Memory B cell (primary cell): ENCODE results near the gene EDN2.

Experiments
- ATAC-seq: fragments of 150-1000 bp; cut with Tn5 transposase; 2 replicates; pipeline ENCODE4 v1.10.0; 2021; ENCODE audit warnings: low read depth, mild to moderate bottlenecking, moderate library complexity
- DNase-seq, 2 donors: peaks; one replicate each; pipeline ENCODE4 v3.0.0; 2022; ENCODE audit warnings: low spot score in 2 of 2
- H3K27ac Mint-ChIP-seq: one replicate; pipeline ENCODE4 v1.8.0; 2022; ENCODE audit warnings: mild to moderate bottlenecking, moderate library complexity, mixed read lengths
- H3K27me3 Mint-ChIP-seq: one replicate; pipeline ENCODE4 v1.8.0; 2022; ENCODE audit warnings: mixed read lengths
- H3K36me3 Mint-ChIP-seq: one replicate; pipeline ENCODE4 v1.8.0; 2022; ENCODE audit warnings: mild to moderate bottlenecking, mixed read lengths
- H3K4me1 Mint-ChIP-seq: one replicate; pipeline ENCODE4 v1.8.0; 2022; ENCODE audit warnings: mixed read lengths
- H3K4me3 Mint-ChIP-seq: one replicate; pipeline ENCODE4 v1.8.0; 2022; ENCODE audit warnings: mild to moderate bottlenecking, moderate library complexity, mixed read lengths
- H3K9me3 Mint-ChIP-seq: one replicate; pipeline ENCODE4 v1.8.0; 2022; ENCODE audit warnings: mixed read lengths

EDN2 gene

GRCh38 chr1:41487126-41488039, 2.9 kb upstream of the EDN2 start:
- H3K4me1 Mint-ChIP-seq: peaks cover 13% of the 10 kb centered on the region
- ATAC-seq: peak; percentile 54
- peaks cover 6% of the 10 kb centered on the region for H3K36me3 Mint-ChIP-seq
- no peak overlapping the region for H3K4me3 Mint-ChIP-seq
- H3K27ac Mint-ChIP-seq: no peak overlapping the region
- no peak for DNase-seq
- peaks cover 20% of the 10 kb centered on the region for H3K27me3 Mint-ChIP-seq
- peaks cover 6% of the 10 kb centered on the region for H3K9me3 Mint-ChIP-seq

DNA sequence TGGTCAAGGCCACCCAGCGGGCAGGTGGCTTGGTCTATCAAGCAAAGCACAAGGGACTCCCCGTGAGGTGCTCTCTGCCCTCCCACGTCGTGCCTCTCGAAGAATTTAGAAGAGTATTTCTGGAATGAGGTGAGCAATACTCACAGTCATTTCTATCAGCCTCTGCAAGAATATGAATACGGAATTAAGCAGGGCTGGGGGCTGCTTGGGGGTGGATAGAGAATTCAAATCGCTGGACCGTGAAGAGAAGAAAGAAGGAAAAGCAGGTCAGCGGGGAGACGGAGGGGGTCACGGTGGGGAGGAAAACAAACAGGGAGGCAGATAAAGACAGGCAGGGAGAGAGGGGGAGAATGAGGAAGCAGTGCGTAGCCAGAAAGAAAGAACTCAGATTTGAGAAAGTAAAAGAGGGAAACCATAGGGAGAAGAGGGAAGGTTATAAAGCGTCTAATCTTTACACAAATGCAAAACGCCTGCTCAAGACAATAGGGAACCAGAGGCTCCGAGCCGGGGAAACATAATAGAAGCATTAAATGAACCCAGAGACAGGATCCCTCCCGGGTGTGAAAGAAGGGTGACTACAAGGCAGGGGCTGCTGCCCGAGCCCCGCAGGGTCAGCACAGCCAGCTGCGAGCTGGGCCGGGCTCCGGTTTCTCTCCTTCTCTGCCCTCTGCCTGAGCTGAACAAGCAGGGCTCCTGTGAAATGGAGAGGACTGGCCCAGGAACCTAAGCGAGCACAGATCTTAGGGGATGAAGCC, 2.1 kb upstream of the EDN2 start:
- Mint-ChIP-seq H3K27me3 (peaks cover 20% of the 10 kb centered on the region), H3K4me3 (peak overlapping the region; percentile 10), H3K27ac (no peak overlapping the region), H3K9me3 (peaks cover 6% of the 10 kb centered on the region), H3K36me3 (peaks cover 6% of the 10 kb centered on the region), H3K4me1 (peaks cover 13% of the 10 kb centered on the region)
- DNase-seq: no peak
- ATAC-seq: no peak

- DNase-seq (no peak), ATAC-seq (no peak)
- Mint-ChIP-seq H3K27ac (no peak overlapping the region), H3K36me3 (peaks cover 6% of the 10 kb centered on the region), H3K9me3 (peaks cover 6% of the 10 kb centered on the region), H3K4me1 (peaks cover 13% of the 10 kb centered on the region), H3K27me3 (peaks cover 20% of the 10 kb centered on the region), H3K4me3 (no peak overlapping the region)
These were observed 1.5 kb upstream of the EDN2 start for GRCh38 chr1:41486053-41486370.

- Mint-ChIP-seq H3K36me3 (peaks cover 6% of the 10 kb centered on the region), H3K4me1 (peaks cover 13% of the 10 kb centered on the region), H3K4me3 (no peak overlapping the region), H3K9me3 (peaks cover 6% of the 10 kb centered on the region), H3K27ac (no peak overlapping the region), H3K27me3 (peaks cover 20% of the 10 kb centered on the region)
- DNase-seq (no peak), ATAC-seq (no peak)
These were observed 1.1 kb upstream of the EDN2 start for GRCh38 chr1:41485605-41486004.

DNA sequence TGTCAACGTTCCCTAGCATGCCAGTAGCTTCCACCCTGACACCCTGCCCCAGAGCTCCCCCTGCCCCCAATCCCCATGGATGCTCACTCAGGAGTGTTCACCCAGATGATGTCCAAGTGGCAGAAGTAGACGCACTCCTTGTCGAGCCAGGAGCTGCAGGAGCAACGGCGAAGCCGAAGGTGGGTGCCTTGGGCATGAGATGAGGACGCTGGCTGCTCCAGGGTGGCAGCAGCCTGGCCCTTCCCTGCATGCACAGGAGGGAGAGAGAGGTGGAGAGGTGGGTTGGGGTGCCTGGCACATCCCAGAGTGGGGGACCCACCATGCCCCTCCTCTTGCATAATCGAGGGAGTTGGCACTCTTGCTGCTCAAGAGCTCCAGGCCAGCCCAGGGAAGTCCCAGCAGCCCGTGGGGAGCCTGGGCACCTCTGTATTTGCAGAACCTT, 502 bp downstream of the EDN2 start:
- Mint-ChIP-seq H3K4me3 (no peak overlapping the region), H3K4me1 (peaks cover 6% of the 10 kb centered on the region), H3K27me3 (peaks cover 14% of the 10 kb centered on the region), H3K9me3 (no peaks in the 10 kb centered on the region), H3K36me3 (no peaks in the 10 kb centered on the region), H3K27ac (no peak overlapping the region)
- no peak for ATAC-seq
- DNase-seq: no peak

- no peaks in the 10 kb centered on the region for H3K36me3 Mint-ChIP-seq
- H3K27ac Mint-ChIP-seq: no peak overlapping the region
- no peak overlapping the region for H3K4me3 Mint-ChIP-seq
- H3K9me3 Mint-ChIP-seq: no peaks in the 10 kb centered on the region
- peaks cover 14% of the 10 kb centered on the region for H3K27me3 Mint-ChIP-seq
- H3K4me1 Mint-ChIP-seq: peaks cover 6% of the 10 kb centered on the region
- DNase-seq (no peak), ATAC-seq (no peak)
These were observed 1.3 kb downstream of the EDN2 start for GRCh38 chr1:41483001-41483850.

- no peak for ATAC-seq
These were observed 2.3 kb downstream of the EDN2 start for GRCh38 chr1:41482001-41482765.

GRCh38 chr1:41481109-41481775, 3.2 kb downstream of the EDN2 start:
- no peak for ATAC-seq
- no peaks in the 10 kb centered on the region for H3K36me3 Mint-ChIP-seq

More at GRCh38 chr1:41482001-41482765, 2.3 kb downstream of the EDN2 start:
- Mint-ChIP-seq H3K36me3 (no peaks in the 10 kb centered on the region), H3K27ac (no peak overlapping the region), H3K9me3 (no peaks in the 10 kb centered on the region), H3K27me3 (peaks cover 14% of the 10 kb centered on the region), H3K4me3 (no peak overlapping the region), H3K4me1 (peaks cover 6% of the 10 kb centered on the region)
- no peak for DNase-seq

DNA sequence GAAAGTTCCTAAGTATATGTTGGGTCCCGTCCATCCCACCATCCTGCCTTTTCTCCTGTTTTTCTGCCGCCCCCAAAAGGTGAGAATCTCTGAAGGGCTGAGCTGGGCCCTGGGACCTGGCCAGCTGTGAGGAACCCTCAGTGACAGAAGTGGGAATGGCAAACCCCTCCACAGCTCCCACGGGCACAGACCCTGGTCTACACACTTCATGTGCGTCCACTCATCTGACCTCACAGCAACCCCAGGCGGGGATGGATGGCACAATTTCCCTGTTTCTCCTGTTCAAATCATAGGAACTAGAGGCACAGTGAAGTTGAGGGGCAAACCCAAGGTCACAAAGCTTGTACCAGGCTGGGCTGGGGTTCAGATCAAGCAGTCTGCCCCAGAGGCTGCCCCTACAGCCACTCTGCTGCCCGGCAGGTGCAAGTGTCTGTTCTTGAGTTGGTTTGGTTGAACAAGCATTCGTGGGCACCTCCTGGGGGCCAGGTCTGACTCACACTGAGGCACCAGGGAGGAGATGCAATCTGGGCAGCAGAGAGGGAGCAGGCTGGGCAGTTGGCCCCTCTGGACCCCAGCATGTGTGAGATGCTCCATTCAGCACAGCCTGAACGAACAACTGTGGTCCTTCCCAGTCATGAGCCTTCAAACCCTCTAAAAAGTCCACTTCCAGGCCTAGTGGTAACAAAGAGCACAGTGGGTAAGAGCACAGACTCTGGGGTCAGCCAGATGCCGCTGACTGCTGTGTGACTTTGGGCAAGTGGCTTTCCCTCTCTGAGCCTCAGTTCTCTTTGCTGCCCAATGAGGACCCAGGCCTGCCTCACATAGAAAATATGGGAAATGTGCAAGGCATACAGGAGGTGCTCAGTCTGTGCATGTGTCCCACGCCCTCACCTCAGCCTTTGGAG, 4.0 kb downstream of the EDN2 start:
- no peak overlapping the region for H3K4me3 Mint-ChIP-seq
- no peaks in the 10 kb centered on the region for H3K36me3 Mint-ChIP-seq
- H3K27me3 Mint-ChIP-seq: peaks cover 7% of the 10 kb centered on the region
- no peaks in the 10 kb centered on the region for H3K4me1 Mint-ChIP-seq
- H3K27ac Mint-ChIP-seq: no peak overlapping the region
- no peaks in the 10 kb centered on the region for H3K9me3 Mint-ChIP-seq
- DNase-seq: no peak
- no peak for ATAC-seq

More at GRCh38 chr1:41481109-41481775, 3.2 kb downstream of the EDN2 start:
- peaks cover 1% of the 10 kb centered on the region for H3K4me1 Mint-ChIP-seq
- H3K4me3 Mint-ChIP-seq: no peak overlapping the region
- no peaks in the 10 kb centered on the region for H3K9me3 Mint-ChIP-seq
- H3K27me3 Mint-ChIP-seq: peaks cover 10% of the 10 kb centered on the region
- no peak overlapping the region for H3K27ac Mint-ChIP-seq
- no peak for DNase-seq

GRCh38 chr1:41479808-41480160, 4.7 kb downstream of the EDN2 start:
- Mint-ChIP-seq H3K4me1 (no peaks in the 10 kb centered on the region), H3K9me3 (no peaks in the 10 kb centered on the region), H3K4me3 (no peak overlapping the region), H3K36me3 (no peaks in the 10 kb centered on the region), H3K27me3 (peaks cover 10% of the 10 kb centered on the region), H3K27ac (no peak overlapping the region)
- no peak for ATAC-seq
- DNase-seq: no peak

- Mint-ChIP-seq H3K27me3 (peaks cover 9% of the 10 kb centered on the region), H3K9me3 (no peaks in the 10 kb centered on the region), H3K4me3 (no peak overlapping the region), H3K27ac (no peak overlapping the region), H3K4me1 (no peaks in the 10 kb centered on the region), H3K36me3 (no peaks in the 10 kb centered on the region)
- ATAC-seq (no peak), DNase-seq (no peak)
These were observed 5.3 kb downstream of the EDN2 start for GRCh38 chr1:41479000-41479807.
